ENCODE results near the gene FAM131C. TPM values are rescaled to one million over a fixed set of nuclear protein-coding genes. Genes with fewer than 3 reads are reported as not detected.

The FAM131C gene
- total and polyA plus RNA-seq, 8 donors: 0.35 to 0.37 TPM; not detected in 6

- 56 to 65% (median 64%) methylated on average over 9 of the region's 9 CpGs for WGBS, 5 donors
- H3K27ac ChIP-seq: no peak overlapping the region
- intact Hi-C loops (cut with DNase I; ENCODE audit: low total_unique reads): loop anchor here (5.0 kb wide), 1 partner anchor 160 kb away; no protein-coding TSS in a partner anchor
- DNase-seq: peak; percentile 82 to 83
- H3K36me3 ChIP-seq: no peaks in the 10 kb centered on the region
- TF ChIP-seq, protein P1, sequence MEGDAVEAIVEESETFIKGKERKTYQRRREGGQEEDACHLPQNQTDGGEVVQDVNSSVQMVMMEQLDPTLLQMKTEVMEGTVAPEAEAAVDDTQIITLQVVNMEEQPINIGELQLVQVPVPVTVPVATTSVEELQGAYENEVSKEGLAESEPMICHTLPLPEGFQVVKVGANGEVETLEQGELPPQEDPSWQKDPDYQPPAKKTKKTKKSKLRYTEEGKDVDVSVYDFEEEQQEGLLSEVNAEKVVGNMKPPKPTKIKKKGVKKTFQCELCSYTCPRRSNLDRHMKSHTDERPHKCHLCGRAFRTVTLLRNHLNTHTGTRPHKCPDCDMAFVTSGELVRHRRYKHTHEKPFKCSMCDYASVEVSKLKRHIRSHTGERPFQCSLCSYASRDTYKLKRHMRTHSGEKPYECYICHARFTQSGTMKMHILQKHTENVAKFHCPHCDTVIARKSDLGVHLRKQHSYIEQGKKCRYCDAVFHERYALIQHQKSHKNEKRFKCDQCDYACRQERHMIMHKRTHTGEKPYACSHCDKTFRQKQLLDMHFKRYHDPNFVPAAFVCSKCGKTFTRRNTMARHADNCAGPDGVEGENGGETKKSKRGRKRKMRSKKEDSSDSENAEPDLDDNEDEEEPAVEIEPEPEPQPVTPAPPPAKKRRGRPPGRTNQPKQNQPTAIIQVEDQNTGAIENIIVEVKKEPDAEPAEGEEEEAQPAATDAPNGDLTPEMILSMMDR (IDR thresholded peaks at IDR 0.05): peak in 5 of 7 experiments; percentile 68 to 87 (median 75)
- TF ChIP-seq EP300 (IDR thresholded peaks at IDR 0.05) (no peak), POLR2A (IDR thresholded peaks at IDR 0.05) (no peak), POLR2AphosphoS5 (IDR thresholded peaks at IDR 0.05) (no peak)
- H3K4me3 ChIP-seq: no peak overlapping the region
- H3K27me3 ChIP-seq: no peaks in the 10 kb centered on the region
- H3K4me1 ChIP-seq: peaks cover 7 to 23% (median 17%) of the 10 kb centered on the region in 4 donors
- H3K9me3 ChIP-seq: no peaks in the 10 kb centered on the region
Observed at GRCh38 chr1:16082283-16083038, 9.0 kb upstream of the FAM131C start.

DNA sequence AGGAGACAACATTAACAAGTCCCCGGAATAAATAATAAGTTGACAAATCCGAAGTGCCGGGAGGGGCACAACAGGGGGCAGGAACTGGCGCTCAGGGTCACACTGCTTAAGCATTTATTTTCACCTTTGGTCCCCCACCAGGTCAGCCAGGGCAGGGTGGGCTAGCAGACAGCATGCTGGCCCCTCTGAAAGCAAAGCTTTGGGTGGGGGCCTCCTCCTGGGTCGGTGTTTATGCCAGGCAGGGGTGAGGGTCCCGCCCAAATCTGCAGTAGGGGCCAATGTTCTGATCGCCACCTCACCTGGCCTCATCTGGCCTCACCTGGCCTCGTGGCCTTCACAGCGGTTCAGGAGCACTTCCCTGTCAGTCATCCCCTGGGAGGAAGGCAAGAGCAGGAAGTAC lies 8.2 kb upstream of the FAM131C start:
- no peak for TF ChIP-seq POLR2AphosphoS5 (IDR thresholded peaks at IDR 0.05)
- no peak for TF ChIP-seq EP300 (IDR thresholded peaks at IDR 0.05)
- H3K27me3 ChIP-seq: no peaks in the 10 kb centered on the region
- no peak overlapping the region for H3K27ac ChIP-seq
- no peak overlapping the region for H3K4me3 ChIP-seq
- 74 to 87% (median 85%) methylated on average over 8 to 9 of the region's 9 CpGs for WGBS, 5 donors
- peaks cover 7 to 23% (median 17%) of the 10 kb centered on the region in 4 donors for H3K4me1 ChIP-seq
- intact Hi-C loops (cut with DNase I; ENCODE audit: low total_unique reads): loop anchor here (5.0 kb wide), 1 partner anchor 161 kb away; no protein-coding TSS in a partner anchor
- DNase-seq: peak in 1 of 2 donors; percentile 20
- no peaks in the 10 kb centered on the region for H3K36me3 ChIP-seq
- no peaks in the 10 kb centered on the region for H3K9me3 ChIP-seq

DNA sequence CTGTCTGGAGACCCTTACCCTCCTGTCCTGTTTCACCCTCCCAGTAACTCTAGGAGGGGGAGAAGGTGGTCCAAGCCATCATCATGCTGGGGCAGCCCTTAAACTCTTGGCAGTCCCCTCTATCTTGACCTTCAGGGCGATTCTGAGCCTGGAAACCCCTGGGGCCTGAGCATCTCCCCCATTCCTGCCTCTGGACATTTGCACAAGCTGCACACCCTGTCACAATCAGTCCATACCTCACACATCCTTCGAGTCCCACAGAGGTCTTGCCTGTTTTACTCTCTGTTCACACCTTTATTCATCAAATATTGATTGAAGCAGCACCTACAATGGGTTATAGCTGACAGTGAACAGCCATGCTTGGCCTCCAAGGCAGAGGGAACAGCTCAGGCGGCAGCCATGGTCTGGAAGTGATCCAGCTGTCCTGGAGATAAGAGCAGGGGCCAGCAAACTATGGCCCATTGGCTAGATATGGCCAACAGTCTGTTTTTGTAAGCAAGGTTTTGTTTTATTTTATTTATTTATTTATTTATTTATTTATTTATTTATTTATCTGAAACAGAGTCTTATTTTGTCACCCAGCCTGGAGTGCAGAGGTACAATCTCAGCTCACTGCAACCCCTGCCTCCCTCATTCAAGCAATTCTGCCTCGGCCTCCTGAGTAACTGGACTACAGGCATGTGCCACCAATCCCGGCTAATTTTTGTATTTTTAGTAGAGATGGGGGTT lies 7.1 kb upstream of the FAM131C start:
- H3K9me3 ChIP-seq: no peaks in the 10 kb centered on the region
- TF ChIP-seq POLR2AphosphoS5 (IDR thresholded peaks at IDR 0.05) (no peak), EP300 (IDR thresholded peaks at IDR 0.05) (no peak)
- peak; percentile 24 to 68 for DNase-seq
- no peaks in the 10 kb centered on the region for H3K36me3 ChIP-seq
- H3K27me3 ChIP-seq: no peaks in the 10 kb centered on the region
- H3K4me1 ChIP-seq: peaks cover 7 to 26% (median 20%) of the 10 kb centered on the region in 4 donors
- intact Hi-C loops (cut with DNase I; ENCODE audit: low total_unique reads): loop anchor here (5.0 kb wide), 1 partner anchor 162 kb away; no protein-coding TSS in a partner anchor
- H3K4me3 ChIP-seq: no peak overlapping the region
- H3K27ac ChIP-seq: no peak overlapping the region
- 68 to 80% (median 73%) methylated on average over 5 of the region's 5 CpGs for WGBS, 5 donors

GRCh38 chr1:16078925-16079656 lies 5.6 kb upstream of the FAM131C start:
- no peaks in the 10 kb centered on the region for H3K36me3 ChIP-seq
- no peak overlapping the region for H3K4me3 ChIP-seq
- H3K27ac ChIP-seq: peak overlapping the region in 1 of 5 donors; percentile 49
- WGBS, 5 donors: 23 to 38% (median 28%) methylated on average over 8 to 10 of the region's 10 CpGs
- TF ChIP-seq, protein P1 (IDR thresholded peaks at IDR 0.05): peak in 5 of 7 experiments; percentile 83 to 94 (median 87)
- no peak for TF ChIP-seq EP300 (IDR thresholded peaks at IDR 0.05)
- TF ChIP-seq POLR2A (IDR thresholded peaks at IDR 0.05): no peak
- TF ChIP-seq POLR2AphosphoS5 (IDR thresholded peaks at IDR 0.05): peak in 1 of 3 donors; percentile 33
- peaks cover 0 to 6% (median 0%) of the 10 kb centered on the region in 3 donors for H3K27me3 ChIP-seq
- H3K9me3 ChIP-seq: no peaks in the 10 kb centered on the region
- intact Hi-C loops (cut with DNase I; ENCODE audit: low total_unique reads): loop anchor here (2.0 to 5.0 kb wide), 2 partner anchors 108 to 278 kb away; no protein-coding TSS in a partner anchor
- H3K4me1 ChIP-seq: peaks cover 8 to 39% (median 31%) of the 10 kb centered on the region in 4 donors
- peak; percentile 85 to 93 for DNase-seq

Measured in stomach (tissue), 9 donors.